NCI-H2029 (cell line): ENCODE results near the gene POU5F2.

Experiments used
- DNase-seq: peaks from one replicate; lab custom pipeline; 2025; lab: John Stamatoyannopoulos, UW

The POU5F2 gene, protein sequence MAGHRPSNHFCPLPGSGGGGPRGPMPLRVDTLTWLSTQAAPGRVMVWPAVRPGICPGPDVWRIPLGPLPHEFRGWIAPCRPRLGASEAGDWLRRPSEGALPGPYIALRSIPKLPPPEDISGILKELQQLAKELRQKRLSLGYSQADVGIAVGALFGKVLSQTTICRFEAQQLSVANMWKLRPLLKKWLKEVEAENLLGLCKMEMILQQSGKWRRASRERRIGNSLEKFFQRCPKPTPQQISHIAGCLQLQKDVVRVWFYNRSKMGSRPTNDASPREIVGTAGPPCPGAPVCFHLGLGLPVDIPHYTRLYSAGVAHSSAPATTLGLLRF

DNA sequence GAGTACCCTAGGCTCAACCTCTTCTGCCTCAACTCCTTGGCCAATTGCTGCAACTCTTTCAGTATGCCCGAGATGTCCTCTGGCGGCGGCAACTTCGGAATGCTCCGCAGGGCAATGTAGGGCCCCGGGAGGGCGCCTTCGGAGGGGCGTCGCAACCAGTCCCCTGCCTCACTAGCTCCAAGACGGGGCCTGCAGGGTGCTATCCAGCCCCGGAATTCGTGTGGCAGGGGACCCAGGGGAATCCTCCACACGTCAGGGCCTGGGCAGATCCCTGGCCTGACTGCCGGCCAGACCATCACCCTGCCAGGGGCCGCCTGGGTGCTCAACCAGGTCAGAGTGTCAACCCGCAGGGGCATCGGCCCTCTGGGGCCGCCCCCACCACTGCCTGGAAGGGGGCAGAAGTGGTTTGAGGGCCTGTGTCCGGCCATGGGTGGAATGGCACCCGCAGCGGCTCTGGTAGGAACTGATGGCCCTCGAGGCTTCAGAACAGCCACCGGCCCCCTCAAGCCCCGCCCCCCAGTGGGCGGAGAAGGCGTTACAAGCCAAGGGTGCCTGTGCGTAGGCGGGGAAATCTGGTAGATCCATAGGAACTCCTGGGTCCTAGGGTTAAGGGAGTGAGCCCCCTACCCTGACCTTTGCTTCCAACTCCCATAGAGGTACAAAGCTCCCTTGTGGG is at the start of gene POU5F2:
POU5F2 (minus strand) TSS at position 465 of the 676 bp plus-strand sequence; CDS start at position 428, 37 bp downstream.
- DNase-seq: no peak

DNA sequence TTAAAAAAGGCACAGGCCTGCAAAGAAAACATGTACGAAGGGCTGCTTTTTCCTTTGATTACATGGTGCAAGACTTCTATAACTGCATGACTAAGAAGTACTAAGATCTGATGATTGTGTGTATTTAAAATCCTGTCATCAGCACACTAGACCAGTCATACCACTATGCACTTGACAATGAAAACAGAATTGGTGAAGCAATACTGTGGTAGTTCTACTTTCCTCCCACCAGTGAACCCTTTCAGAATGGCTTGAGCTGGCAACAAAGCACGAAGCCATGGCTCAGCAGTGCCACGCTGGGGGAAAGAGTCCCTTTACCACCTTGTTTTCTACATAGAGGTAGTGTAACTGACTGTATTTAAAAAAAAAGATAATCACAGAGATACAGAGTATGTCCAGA is 49.0 kb upstream of the POU5F2 start:
- DNase-seq: no peak

DNA sequence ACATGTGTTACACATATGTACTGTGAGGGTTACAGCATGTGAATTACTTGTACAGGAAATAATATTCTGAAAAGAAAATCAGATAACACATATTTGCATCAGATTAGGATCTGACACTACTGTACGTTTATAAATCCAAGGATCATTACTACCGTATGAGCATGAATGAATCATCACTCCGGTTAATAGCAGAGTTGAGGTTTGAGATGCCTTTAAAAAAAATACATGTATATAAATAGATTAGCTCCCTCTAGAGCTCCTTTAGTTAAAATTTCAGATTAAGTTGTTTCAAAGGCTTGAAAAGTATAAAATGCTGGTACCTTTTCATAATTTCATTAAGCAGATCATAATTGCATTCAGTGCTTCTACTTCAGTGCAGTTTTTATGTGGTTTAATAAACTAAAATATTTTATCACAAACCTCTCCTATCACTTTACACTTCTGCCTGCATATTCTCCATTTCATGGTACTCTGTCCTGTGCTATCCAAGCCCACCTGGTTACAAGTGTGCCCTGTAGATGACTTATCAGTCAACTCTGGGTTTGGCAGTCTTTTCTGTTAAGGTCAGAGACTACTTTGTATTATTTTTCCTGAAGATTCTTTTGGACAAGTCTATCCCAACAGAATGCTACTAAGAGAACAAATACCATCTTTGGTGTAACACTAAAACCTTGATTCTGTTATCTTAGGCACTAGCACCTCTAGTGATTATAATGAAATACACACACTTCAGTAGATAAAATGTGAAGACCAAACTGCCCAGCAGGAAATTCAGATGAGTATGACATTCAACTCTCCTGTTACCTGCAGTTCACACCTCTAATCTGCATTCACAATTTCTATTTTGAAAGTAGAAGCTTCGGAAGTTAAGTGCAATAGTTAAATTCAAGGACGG is 48.0 kb upstream of the POU5F2 start:
- DNase-seq: no peak

DNA sequence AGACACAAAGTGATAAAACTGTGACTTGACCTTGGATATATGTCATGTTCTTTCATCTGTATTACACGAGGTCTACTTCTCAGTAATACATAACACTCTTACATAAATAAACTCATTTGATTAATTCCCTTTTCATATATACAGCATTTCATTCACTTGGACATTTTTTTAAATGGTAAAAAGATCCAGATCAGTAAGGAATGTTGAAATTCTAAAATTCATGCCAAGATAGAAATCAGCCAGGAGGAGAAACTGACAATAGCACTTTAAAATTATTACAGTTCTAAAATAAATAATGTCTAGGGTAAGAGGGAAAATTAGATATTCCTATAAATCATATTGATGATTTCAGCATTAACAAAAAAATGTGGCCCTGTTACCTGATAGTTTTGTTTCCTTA is 46.2 kb upstream of the POU5F2 start:
- DNase-seq: no peak

DNA sequence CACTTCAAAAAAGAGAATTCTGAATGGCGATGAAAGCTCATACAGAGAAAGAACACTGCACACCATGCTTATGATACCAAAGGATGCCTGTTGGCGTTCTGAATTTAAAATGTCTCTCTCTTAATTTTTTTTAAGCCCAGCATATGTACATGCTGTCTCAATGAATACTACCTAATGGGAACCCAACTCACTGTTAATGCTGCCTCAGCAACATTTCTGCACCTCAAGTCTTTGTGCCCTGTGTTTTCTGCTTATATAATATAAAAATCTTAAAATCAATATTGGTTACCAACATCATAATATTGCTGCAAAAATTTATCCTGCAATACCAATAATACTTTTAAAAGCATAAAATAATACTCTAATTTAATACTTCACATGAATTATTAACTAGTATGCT is 44.1 kb upstream of the POU5F2 start:
- DNase-seq: no peak

DNA sequence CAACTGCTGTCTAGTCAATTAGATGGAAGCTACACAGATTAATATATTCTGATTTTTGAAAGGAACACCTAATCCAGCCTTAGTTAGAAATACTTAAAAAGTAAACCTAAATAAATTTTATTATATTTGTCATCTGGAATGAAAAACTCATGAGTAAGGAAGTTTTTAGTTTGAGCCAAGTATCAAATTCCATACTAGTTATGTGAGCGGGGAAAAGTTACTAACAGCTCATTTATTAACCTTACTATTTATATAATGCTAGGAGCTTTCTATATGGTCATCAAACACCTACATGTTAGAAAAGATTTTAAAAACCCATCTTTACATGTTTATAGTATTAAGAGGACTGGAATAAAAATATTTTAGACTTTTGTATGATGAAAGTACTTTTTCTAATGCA is 41.6 kb upstream of the POU5F2 start:
- DNase-seq: no peak

DNA sequence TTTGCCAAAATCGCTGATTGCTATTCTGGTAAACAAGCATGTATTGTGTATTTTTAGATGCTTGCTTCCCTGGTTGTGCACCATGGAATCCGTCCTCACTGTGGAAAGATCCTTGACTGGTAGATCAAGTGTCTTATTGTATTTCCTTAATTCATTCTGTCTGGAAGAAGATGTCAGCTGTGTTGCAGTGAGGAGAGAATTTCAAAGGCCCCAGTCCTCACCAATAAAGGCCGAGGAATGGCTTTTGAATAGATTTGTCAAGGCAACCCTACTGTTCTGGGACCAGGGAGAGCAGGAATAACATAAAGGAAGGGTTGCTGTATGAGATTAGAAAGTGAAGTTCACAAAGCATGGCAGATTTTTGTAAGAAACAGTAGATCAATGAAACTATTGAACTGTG is 36.2 kb upstream of the POU5F2 start:
- DNase-seq: no peak

DNA sequence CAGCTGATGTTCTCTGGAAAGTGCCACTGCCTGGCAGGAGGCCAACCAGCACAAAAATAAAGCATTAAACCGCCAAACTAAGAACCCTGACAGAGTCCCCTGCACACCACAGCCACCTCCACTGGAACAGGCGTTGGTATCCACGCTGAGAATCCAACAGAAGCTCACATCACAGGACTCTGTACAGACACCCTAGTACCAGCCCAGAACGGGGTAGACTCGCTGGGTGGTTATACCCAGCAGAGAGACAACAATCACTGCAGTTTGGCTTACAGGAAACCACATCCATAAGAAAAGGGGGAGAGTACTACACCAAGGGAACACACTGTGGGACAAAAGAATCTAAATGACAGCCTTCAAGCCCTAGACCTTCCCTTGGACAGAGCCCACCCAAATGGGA is 15.0 kb upstream of the POU5F2 start:
- DNase-seq: no peak

DNA sequence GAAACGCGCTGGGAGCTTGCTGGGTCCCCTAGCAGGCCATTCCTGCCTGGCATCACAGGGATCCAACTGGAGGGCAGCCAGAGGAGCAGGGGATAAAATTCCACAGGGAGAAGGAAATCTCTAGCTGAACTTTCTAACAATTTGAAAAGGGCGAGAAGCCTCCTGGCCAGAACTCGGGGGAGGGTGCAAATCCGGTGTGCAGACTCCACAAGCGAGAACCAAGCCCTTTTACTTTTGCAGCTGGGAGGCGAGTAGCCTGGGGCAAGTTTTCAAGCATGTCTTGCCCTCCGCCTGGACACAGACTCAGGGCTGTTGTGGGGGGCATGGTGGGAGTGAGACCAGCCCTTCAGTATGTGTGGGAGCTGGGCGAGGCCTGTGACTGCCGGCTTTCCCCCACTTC is 14.3 kb upstream of the POU5F2 start:
- no peak for DNase-seq

DNA sequence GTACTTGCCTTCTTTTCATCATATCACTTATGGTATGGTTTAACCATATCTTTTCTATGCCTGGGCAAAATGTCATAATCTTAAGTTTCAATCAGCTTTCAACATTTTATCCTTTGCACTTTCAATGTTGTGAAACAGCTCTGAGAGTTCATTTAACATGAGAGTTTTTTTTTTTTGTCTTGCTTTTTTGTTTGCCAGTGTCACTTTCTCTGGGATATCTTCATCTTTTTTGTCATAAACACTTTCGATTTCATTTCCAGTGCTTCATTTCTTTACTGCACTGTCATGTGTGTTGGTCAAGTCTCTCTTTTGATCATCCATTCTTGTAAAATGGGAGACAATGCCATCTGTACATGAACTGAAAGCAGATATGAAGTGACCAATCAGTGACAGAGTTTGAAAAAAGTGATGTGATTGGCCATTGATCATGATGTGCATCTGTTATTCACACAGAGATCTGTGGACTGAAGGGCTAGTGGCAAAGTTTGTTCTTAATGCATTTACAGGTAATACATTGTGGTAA is 7.5 kb upstream of the POU5F2 start:
- DNase-seq: no peak

DNA sequence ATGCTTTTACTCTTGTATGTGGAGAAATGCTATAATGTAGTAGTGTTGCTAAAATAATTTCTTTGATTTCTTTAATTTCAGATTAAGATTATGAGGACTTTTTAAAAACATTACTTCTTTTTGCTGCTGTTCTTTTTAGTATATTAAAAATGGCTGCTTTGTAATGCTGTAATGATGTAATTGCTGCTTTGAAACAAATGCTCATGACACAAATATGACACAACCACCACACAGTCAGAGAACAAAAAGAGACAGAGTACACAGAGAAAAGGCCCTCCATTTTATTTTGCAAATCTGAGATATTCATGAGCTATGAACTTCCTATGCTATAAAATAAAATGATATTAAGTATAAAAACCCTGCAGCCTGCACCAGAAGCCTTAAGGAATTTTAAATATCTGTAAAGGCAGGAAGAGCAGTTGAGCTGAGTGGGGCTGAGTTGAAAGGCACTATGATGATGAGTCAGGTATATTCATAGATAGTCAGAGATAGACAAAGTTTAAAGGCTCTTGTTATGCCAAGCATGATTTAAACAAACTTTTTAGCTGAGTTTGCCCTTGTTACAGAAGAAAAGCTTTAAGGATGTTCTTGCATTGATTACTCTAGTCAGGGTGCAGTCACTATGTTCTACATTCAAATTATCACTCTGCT is 5.1 kb upstream of the POU5F2 start:
- DNase-seq: no peak

DNA sequence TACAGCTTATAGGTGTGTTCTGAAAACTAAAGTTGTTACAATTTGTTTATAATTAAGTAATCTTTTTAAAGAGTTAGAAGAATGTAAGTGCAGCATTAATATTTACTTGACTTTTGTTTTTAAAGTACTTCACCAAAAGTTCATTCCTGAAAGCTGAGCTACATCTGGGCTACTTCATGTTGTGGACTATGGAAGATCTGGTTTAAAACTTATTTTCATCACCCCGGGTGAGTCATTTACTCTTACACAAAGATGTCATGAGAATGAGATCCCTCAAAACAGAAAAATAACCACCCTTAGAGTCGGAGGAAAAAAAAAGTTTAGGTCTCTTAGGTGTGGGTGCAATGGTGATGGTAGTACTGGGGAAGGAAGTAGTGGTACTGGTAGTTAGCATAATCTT is 5.1 kb downstream of the POU5F2 start:
- no peak for DNase-seq

DNA sequence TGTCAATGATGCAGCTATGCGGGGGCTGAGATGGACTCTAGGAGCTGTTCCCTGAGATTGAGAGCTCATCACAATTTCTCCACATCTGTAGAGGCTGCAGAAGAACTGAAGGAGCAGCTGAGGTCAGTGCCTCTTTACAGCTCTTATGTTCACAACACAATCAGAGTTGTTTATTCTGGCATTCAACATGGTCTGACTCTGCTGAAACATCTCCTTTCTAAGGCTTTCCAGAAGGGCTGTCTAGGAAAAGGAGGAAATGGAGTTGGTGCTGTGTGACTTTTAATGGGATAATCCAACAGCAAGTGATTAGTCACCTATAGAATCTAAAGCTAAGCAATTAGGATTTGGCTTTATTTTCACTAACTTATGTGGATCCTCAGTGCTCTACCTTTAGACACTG is 6.0 kb downstream of the POU5F2 start:
- peak; percentile 9 for DNase-seq

DNA sequence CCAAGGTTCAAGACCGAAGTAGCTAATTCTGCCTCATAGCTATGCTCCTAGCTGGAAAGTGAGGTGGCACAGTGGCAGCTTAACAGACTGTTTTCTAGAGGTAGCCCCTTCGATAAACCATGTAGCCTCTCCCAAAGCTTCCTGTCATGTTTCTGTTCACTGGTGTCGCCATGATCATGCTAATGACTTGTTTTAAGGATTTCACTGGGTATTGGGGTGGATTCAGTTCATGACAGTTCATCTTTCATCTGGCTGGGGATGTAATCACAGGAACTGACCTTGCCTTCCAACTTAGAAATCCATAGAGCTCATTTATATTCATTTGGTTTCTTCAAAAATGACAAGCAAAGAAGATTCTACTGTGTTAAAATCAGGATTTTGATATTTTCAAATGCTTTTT is 9.4 kb downstream of the POU5F2 start:
- DNase-seq: no peak

DNA sequence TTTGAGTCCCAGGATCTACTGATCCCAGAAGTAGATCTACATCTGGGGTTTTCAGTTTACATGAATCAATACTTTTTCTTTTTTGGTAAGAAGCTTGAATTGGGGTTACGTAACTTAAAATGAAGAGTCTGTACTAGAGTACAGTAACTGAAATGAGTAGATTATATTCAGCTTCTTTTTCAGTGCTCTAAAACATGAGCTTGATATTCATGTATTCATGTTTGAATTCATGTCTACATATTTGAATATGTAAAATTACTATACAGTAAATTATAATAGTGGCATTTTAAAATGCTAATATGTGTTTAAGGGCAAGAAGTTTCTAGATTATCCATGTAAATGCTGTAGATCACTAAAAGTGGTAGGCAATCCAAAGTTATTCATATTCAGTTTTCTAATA is 14.8 kb downstream of the POU5F2 start:
- DNase-seq: no peak

DNA sequence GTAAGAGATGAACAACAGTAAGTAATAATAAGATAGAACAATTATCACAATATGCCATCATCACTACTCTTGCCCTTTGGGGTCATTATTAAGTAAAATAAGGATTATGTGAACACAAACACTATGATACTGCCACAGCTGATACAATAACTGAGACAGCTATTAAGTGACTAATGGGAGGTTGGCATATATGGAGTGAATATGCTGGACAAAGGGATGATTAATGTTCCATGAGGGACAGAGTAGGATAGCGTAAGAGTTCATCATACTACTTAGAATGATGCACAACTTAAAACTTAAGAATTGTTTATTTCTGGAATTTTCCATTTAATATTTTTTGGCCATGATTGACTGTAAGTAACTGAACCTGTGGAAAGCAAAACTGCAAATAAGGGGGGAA is 16.6 kb downstream of the POU5F2 start:
- no peak for DNase-seq

DNA sequence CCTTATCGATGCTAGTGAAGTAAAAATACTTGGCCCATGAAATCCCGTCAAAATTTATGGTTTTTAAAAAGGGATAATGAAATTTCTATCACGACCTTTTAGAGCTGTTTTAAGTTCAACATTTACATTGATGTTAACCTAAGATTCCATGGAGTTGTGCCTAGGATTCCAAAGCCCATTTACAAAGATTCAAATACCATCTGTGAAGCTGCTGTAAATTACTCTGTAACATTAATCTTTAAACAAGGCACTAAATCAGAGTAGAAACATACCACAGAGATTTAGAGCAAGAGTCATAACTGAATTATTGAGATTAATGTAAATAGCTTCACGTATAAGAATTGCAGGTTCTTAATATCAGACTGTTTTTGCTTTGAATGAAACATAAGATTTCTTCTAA is 17.7 kb downstream of the POU5F2 start:
- DNase-seq: no peak

DNA sequence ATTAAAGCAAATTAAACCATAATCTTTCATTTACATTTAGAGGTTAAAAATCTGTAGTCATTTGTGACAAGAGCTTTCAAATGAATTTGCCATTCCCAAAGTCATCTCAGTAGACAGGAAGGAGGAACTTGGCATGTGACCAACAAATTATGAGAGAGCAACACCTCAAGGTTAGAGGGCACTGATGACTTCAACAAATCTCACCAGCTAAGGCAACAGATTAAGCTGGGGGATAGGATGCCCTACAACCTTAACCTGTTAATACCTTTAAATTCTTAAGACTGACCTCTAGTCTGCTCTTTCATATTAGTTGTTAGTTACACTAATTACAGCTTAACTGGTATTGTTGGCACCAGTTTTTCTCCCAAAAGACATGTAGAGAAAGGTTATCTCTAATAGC is 18.4 kb downstream of the POU5F2 start:
- DNase-seq: peak; percentile 17

DNA sequence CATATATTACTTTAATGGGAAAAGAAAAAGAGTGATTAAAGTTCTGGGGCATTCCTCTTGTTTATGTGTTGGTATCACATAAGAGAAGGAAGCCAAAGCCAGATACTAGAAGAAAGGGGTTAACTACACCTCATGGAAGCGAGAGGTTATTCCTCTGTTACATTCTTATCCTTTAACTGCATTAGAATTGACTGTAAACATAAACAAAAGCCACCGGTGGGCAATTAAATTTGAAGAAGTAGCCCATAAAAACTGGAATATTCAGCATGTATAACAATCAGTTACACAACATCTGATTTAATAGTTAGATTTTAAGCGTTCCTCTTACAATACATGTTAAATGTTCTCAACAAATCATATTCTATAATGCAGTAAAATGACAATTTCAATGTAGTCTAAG is 18.8 kb downstream of the POU5F2 start:
- no peak for DNase-seq

DNA sequence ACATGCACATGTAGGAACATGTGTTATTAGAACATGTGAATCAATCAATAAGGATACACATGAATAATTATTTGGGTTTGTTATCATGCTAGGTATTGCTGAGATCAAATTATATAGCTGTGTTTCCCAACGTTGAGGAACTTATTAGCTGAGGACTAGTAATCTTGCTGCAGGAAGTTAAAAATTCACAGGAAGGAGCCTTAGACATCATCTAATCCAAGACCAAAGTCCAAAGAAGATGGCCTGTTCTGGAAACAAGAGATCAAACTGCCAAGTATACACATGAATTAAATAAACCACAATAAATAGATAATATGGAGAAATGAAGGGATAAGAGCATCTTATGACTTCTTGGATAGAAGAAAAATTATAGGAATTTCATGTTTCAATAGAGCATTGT is 19.9 kb downstream of the POU5F2 start:
- no peak for DNase-seq

DNA sequence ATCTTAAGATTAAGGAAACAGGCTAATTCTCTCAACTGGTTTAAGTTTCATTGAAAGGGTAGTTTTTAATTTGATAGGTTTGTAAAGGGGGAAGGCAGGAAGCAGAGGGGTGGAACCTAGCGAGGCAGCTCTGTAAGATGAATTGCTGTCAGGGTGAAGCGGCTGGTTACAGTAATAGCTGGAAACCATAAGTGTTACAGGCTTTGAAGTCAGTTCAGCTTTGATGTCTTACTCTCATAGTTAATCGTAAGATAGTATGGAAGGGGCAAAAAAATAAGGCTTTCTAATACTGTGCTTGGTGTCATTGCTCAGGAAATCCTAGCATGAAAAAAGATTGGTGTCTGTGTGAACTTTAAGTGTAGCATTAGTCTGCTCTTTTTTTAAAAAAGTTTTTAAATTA is 20.3 kb downstream of the POU5F2 start:
- DNase-seq: no peak

DNA sequence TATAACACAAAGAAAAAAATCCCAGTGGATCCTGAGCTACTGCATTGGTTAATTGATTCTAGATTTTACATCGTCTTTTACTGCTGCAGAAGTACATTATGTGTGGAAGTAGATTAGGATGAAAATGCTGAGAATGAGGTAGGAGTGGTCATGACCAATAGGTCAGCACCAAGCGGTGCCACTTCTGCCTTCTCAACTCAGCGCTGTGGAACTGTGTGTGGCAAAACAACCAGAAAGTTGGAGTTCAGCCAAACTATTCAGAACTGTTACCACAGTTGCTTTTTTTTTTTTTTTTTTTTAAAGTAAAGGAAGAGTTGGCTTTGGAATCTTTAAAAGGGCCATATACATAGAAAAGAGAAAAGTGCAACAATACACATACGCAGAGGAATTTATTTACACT is 24.2 kb downstream of the POU5F2 start:
- peak; percentile 57 for DNase-seq
